ENCODE data around the gene PERM1. TPM values are rescaled to one million over a fixed set of nuclear protein-coding genes. Genes with fewer than 3 reads are reported as not detected.

PERM1 gene
- total and polyA plus RNA-seq, 9 of the 15 experiments (the other 6 are each of a cell fraction or from before 2014, with no cell fraction given), result not detected

DNA sequence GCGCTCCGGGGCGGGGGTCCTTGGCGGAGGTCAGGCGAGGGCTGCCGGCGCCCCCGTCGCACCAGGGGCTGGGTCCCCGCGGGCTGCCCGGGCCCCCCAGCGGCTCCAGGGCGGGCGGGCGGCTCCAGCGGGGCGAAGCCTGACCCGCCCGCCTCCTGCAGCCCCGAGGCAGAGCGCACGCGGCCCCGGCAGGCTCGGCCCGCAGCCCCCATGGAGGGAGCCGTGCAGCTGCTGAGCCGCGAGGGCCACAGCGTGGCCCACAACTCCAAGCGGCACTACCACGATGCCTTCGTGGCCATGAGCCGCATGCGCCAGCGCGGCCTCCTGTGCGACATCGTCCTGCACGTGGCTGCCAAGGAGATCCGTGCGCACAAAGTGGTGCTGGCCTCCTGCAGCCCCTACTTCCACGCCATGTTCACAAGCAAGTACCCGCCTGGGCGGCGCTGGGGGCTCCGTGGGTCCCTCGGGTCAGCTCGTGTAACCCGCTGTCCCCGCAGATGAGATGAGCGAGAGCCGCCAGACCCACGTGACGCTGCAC is 20.7 kb downstream of the PERM1 start (continued):
- TF ChIP-seq CEBPG (CRISPR knock-in tag; IDR thresholded peaks at IDR 0.05), result no peak
- no peak for TF ChIP-seq CEBPG (tag; conservative IDR thresholded peaks at IDR 0.05 in 1 of 2, IDR thresholded peaks at IDR 0.05 in 1 of 2)
- TF ChIP-seq PHB2 (IDR thresholded peaks at IDR 0.05; ENCODE audit: low read depth), result no peak
- TF ChIP-seq RFX1 (IDR thresholded peaks at IDR 0.05), result no peak
- no peak for TF ChIP-seq ZNF695 (CRISPR knock-in tag; IDR thresholded peaks at IDR 0.05)
- TF ChIP-seq CEBPB (tag; IDR thresholded peaks at IDR 0.05), result no peak
- 0 out of 2 replicates have a peak, but pooled peaks have one; percentile 38 for TF ChIP-seq ZNF12 (CRISPR knock-in tag; IDR thresholded peaks at IDR 0.05)
- no peak for TF ChIP-seq PTRF (tag; IDR thresholded peaks at IDR 0.05)
- no peak for TF ChIP-seq ZNF140 (CRISPR knock-in tag; IDR thresholded peaks at IDR 0.05)
- TF ChIP-seq, protein P1, sequence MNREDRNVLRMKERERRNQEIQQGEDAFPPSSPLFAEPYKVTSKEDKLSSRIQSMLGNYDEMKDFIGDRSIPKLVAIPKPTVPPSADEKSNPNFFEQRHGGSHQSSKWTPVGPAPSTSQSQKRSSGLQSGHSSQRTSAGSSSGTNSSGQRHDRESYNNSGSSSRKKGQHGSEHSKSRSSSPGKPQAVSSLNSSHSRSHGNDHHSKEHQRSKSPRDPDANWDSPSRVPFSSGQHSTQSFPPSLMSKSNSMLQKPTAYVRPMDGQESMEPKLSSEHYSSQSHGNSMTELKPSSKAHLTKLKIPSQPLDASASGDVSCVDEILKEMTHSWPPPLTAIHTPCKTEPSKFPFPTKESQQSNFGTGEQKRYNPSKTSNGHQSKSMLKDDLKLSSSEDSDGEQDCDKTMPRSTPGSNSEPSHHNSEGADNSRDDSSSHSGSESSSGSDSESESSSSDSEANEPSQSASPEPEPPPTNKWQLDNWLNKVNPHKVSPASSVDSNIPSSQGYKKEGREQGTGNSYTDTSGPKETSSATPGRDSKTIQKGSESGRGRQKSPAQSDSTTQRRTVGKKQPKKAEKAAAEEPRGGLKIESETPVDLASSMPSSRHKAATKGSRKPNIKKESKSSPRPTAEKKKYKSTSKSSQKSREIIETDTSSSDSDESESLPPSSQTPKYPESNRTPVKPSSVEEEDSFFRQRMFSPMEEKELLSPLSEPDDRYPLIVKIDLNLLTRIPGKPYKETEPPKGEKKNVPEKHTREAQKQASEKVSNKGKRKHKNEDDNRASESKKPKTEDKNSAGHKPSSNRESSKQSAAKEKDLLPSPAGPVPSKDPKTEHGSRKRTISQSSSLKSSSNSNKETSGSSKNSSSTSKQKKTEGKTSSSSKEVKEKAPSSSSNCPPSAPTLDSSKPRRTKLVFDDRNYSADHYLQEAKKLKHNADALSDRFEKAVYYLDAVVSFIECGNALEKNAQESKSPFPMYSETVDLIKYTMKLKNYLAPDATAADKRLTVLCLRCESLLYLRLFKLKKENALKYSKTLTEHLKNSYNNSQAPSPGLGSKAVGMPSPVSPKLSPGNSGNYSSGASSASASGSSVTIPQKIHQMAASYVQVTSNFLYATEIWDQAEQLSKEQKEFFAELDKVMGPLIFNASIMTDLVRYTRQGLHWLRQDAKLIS (CRISPR knock-in tag; IDR thresholded peaks at IDR 0.05), result no peak
- TF ChIP-seq WHSC1 (IDR thresholded peaks at IDR 0.05; ENCODE audit: low read length), result no peak
- TF ChIP-seq ZNF586 (CRISPR knock-in tag; conservative IDR thresholded peaks at IDR 0.05), result no peak
- no peak for TF ChIP-seq ZNF347 (CRISPR knock-in tag; IDR thresholded peaks at IDR 0.05; ENCODE audit: low read depth)
- no peak for TF ChIP-seq NCOA2 (IDR thresholded peaks at IDR 0.05; ENCODE audit: partially characterized antibody in 2 of 2)
- TF ChIP-seq, protein P2, sequence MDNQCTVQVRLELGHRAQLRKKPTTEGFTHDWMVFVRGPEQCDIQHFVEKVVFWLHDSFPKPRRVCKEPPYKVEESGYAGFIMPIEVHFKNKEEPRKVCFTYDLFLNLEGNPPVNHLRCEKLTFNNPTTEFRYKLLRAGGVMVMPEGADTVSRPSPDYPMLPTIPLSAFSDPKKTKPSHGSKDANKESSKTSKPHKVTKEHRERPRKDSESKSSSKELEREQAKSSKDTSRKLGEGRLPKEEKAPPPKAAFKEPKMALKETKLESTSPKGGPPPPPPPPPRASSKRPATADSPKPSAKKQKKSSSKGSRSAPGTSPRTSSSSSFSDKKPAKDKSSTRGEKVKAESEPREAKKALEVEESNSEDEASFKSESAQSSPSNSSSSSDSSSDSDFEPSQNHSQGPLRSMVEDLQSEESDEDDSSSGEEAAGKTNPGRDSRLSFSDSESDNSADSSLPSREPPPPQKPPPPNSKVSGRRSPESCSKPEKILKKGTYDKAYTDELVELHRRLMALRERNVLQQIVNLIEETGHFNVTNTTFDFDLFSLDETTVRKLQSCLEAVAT (IDR thresholded peaks at IDR 0.05), result peak in 1 of 2 experiments; percentile 54; a peak in 1 of 4 replicates
- TF ChIP-seq CTBP1 (IDR thresholded peaks at IDR 0.05; ENCODE audit: borderline replicate concordance), result no peak
- TF ChIP-seq, protein P3, sequence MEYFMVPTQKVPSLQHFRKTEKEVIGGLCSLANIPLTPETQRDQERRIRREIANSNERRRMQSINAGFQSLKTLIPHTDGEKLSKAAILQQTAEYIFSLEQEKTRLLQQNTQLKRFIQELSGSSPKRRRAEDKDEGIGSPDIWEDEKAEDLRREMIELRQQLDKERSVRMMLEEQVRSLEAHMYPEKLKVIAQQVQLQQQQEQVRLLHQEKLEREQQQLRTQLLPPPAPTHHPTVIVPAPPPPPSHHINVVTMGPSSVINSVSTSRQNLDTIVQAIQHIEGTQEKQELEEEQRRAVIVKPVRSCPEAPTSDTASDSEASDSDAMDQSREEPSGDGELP (CRISPR knock-in tag; IDR thresholded peaks at IDR 0.05; ENCODE audit: borderline replicate concordance), result peak; percentile 70; the same call in 1 of the 2 replicates
- no peak for TF ChIP-seq PTBP1 (IDR thresholded peaks at IDR 0.05; ENCODE audit: low read depth, low read length)
- TF ChIP-seq C11orf30 (IDR thresholded peaks at IDR 0.05; ENCODE audit: low read depth), result no peak
- TF ChIP-seq ATF1 (CRISPR knock-in tag; IDR thresholded peaks at IDR 0.05), result no peak
- TF ChIP-seq ATF1 (tag; IDR thresholded peaks at IDR 0.05), result peak; percentile 22; the same call in 1 of the 2 replicates
- 0 out of 2 replicates have a peak, but pooled peaks have one; percentile 10 for TF ChIP-seq TEAD4 (IDR thresholded peaks at IDR 0.05; ENCODE audit: low read length)
- peak; percentile 68; the same call in 1 of the 2 replicates for TF ChIP-seq TEAD4 (CRISPR knock-in tag; IDR thresholded peaks at IDR 0.05; ENCODE audit: borderline replicate concordance)
- TF ChIP-seq POLR2B (IDR thresholded peaks at IDR 0.05; ENCODE audit: low read depth, partially characterized antibody), result no peak

Measured in K562 (cell line).